Adrenal gland (tissue), 5 donors: ENCODE data around the gene CDK5RAP2.

Experiments
- CTCF ChIP-seq, 6 experiments: fragments of 450-650 bp in 4 of 6; fragments of 200-600 bp in 2 of 6; sonication (generic) in 1 of 6; IDR thresholded peaks; 1 replicate in 5 of 6; 2 replicates in 1 of 6; pipeline versions ENCODE4 v1.5.1 to v1.8.0; 2016 to 2021; ENCODE audit warnings: antibody characterized with exemption in 6 of 6, mild to moderate bottlenecking in 2 of 6, moderate library complexity in 1 of 6
- POLR2A ChIP-seq, 2 donors: fragments of 450-650 bp; IDR thresholded peaks; one replicate each; pipeline ENCODE4 v1.6.1; 2017; ENCODE audit warnings: antibody characterized with exemption in 2 of 2, mild to moderate bottlenecking in 2 of 2, moderate library complexity in 1 of 2
- donor health status: DM: no; HTN: no; CAD: no.

GRCh38 chr9:120449566-120449965, 130.4 kb downstream of the CDK5RAP2 start:
- TF ChIP-seq CTCF (IDR thresholded peaks at IDR 0.05) (no peak), POLR2A (IDR thresholded peaks at IDR 0.05) (no peak)
